ENCODE results near the gene ATPAF2.

- TF ChIP-seq CTCF (IDR thresholded peaks at IDR 0.05; ENCODE audit: low read depth, low read length, poor library complexity, severe bottlenecking) = no peak
- no peak for TF ChIP-seq EZH2phosphoT487 (IDR thresholded peaks at IDR 0.05; ENCODE audit: borderline replicate concordance, low read length)
These were observed 17.2 kb upstream of the ATPAF2 start for GRCh38 chr17:18056214-18056613.
